Activated naive CD4-positive, alpha-beta T cell treated with anti-CD3 and anti-CD28 coated beads for 36 hours (primary cell): ENCODE results near the gene TMEM121. TPM values are rescaled to one million over a fixed set of nuclear protein-coding genes. Genes with fewer than 3 reads are reported as not detected.

Experiments
- CTCF ChIA-PET: fragments of 350-600 bp; sonication (Branson Sonifier 250); formaldehyde crosslinking; loops from one replicate; lab custom pipeline; 2021; ENCODE audit warnings: antibody characterized with exemption; lab: Charles Lee
- DNase-seq: peaks from one replicate; pipeline ENCODE4 v3.0.0-alpha.2; 2020
- H3K27ac Mint-ChIP-seq: one replicate; pipeline ENCODE4 v1.8.0; 2021; ENCODE audit warnings: mild to moderate bottlenecking, mixed read lengths
- H3K27me3 Mint-ChIP-seq: one replicate; pipeline ENCODE4 v1.8.0; 2021; ENCODE audit warnings: low read depth, mixed read lengths
- H3K36me3 Mint-ChIP-seq: one replicate; pipeline ENCODE4 v1.8.0; 2021; ENCODE audit warnings: low read depth, mixed read lengths
- H3K4me1 Mint-ChIP-seq: one replicate; pipeline ENCODE4 v1.8.0; 2021; ENCODE audit warnings: low read depth, mixed read lengths
- H3K4me3 Mint-ChIP-seq: one replicate; pipeline ENCODE4 v1.8.0; 2021; ENCODE audit warnings: mild to moderate bottlenecking, moderate library complexity, mixed read lengths
- H3K9me3 Mint-ChIP-seq: one replicate; pipeline ENCODE4 v1.8.0; 2021; ENCODE audit warnings: mixed read lengths
- intact Hi-C: fragments of 100-400 bp; cut with micrococcal nuclease; formaldehyde crosslinking; loops from one replicate; pipeline ENCODE4 v1.15.1; 2023
- total RNA-seq, 2 experiments: library from RNA; stranded (reverse); gene quantifications; one replicate each; pipeline ENCODE4 v1.2.3, GENCODE V29; 2021

TMEM121 gene
- total RNA-seq, 2 experiments from 2014 or later: 6.5 to 9.3 TPM

GRCh38 chr14:105495101-105495989, 31.0 kb upstream of the TMEM121 start:
- no peak for DNase-seq
- CTCF ChIA-PET: no interaction called here
- H3K36me3 Mint-ChIP-seq: peaks cover 4% of the 10 kb centered on the region
- no peaks in the 10 kb centered on the region for H3K27me3 Mint-ChIP-seq
- H3K4me3 Mint-ChIP-seq: no peak overlapping the region
- H3K4me1 Mint-ChIP-seq: peaks cover 5% of the 10 kb centered on the region
- intact Hi-C loops: loop anchor here (10.0 kb wide), 1 partner anchor 511 kb away; the partner anchor contains the start of gene CLBA1
- H3K9me3 Mint-ChIP-seq: no peaks in the 10 kb centered on the region
- H3K27ac Mint-ChIP-seq: no peak overlapping the region

- CTCF ChIA-PET: no interaction called here
- no peak for DNase-seq
- no peak overlapping the region for H3K4me3 Mint-ChIP-seq
- intact Hi-C loops: loop anchor here (10.0 kb wide), 1 partner anchor 511 kb away; the partner anchor contains the start of gene CLBA1
- H3K9me3 Mint-ChIP-seq: no peaks in the 10 kb centered on the region
- H3K36me3 Mint-ChIP-seq: peaks cover 4% of the 10 kb centered on the region
- H3K27ac Mint-ChIP-seq: no peak overlapping the region
- peaks cover 5% of the 10 kb centered on the region for H3K4me1 Mint-ChIP-seq
- no peaks in the 10 kb centered on the region for H3K27me3 Mint-ChIP-seq
Measured at GRCh38 chr14:105495990-105496830, 30.2 kb upstream of the TMEM121 start.

- CTCF ChIA-PET: no interaction called here
Measured at GRCh38 chr14:105496831-105497591, 29.4 kb upstream of the TMEM121 start.

GRCh38 chr14:105497671-105498429, 28.5 kb upstream of the TMEM121 start:
- Mint-ChIP-seq H3K36me3 (peaks cover 4% of the 10 kb centered on the region), H3K4me1 (no peaks in the 10 kb centered on the region), H3K27ac (no peak overlapping the region), H3K27me3 (no peaks in the 10 kb centered on the region), H3K9me3 (no peaks in the 10 kb centered on the region), H3K4me3 (no peak overlapping the region)
- DNase-seq: no peak
- intact Hi-C loops: loop anchor here (10.0 kb wide), 1 partner anchor 513 kb away; the partner anchor contains the start of gene CLBA1
- CTCF ChIA-PET: no interaction called here

More at GRCh38 chr14:105496831-105497591, 29.4 kb upstream of the TMEM121 start:
- DNase-seq: no peak
- Mint-ChIP-seq H3K27ac (no peak overlapping the region), H3K27me3 (no peaks in the 10 kb centered on the region), H3K4me1 (peaks cover 1% of the 10 kb centered on the region), H3K4me3 (no peak overlapping the region), H3K36me3 (peaks cover 4% of the 10 kb centered on the region), H3K9me3 (no peaks in the 10 kb centered on the region)
- intact Hi-C loops: loop anchor here (10.0 kb wide), 1 partner anchor 512 kb away; the partner anchor contains the start of gene CLBA1

- Mint-ChIP-seq H3K9me3 (no peaks in the 10 kb centered on the region), H3K36me3 (no peaks in the 10 kb centered on the region), H3K4me3 (no peak overlapping the region), H3K27me3 (no peaks in the 10 kb centered on the region), H3K4me1 (no peaks in the 10 kb centered on the region), H3K27ac (no peak overlapping the region)
- no peak for DNase-seq
- intact Hi-C loops: loop anchor here (10.0 kb wide), 1 partner anchor 514 kb away; the partner anchor contains the start of gene CLBA1
- CTCF ChIA-PET: no interaction called here
Measured at GRCh38 chr14:105498430-105499255, 27.7 kb upstream of the TMEM121 start.

GRCh38 chr14:105499256-105500035, 26.9 kb upstream of the TMEM121 start:
- no peaks in the 10 kb centered on the region for H3K9me3 Mint-ChIP-seq
- no peak for DNase-seq
- CTCF ChIA-PET: no interaction called here
- intact Hi-C loops: loop anchor here (10.0 kb wide), 1 partner anchor 515 kb away; the partner anchor contains the start of gene CLBA1
- H3K27me3 Mint-ChIP-seq: no peaks in the 10 kb centered on the region
- no peak overlapping the region for H3K4me3 Mint-ChIP-seq
- no peak overlapping the region for H3K27ac Mint-ChIP-seq
- no peaks in the 10 kb centered on the region for H3K4me1 Mint-ChIP-seq
- no peaks in the 10 kb centered on the region for H3K36me3 Mint-ChIP-seq

- CTCF ChIA-PET: no interaction called here
- intact Hi-C loops: no loop called here
- no peaks in the 10 kb centered on the region for H3K9me3 Mint-ChIP-seq
- H3K4me1 Mint-ChIP-seq: no peaks in the 10 kb centered on the region
- DNase-seq: no peak
- no peaks in the 10 kb centered on the region for H3K27me3 Mint-ChIP-seq
- H3K27ac Mint-ChIP-seq: no peak overlapping the region
- no peak overlapping the region for H3K4me3 Mint-ChIP-seq
- H3K36me3 Mint-ChIP-seq: no peaks in the 10 kb centered on the region
Measured at GRCh38 chr14:105500036-105500725, 26.2 kb upstream of the TMEM121 start.

- H3K27me3 Mint-ChIP-seq: no peaks in the 10 kb centered on the region
- intact Hi-C loops: no loop called here
- H3K4me1 Mint-ChIP-seq: no peaks in the 10 kb centered on the region
- H3K4me3 Mint-ChIP-seq: no peak overlapping the region
- CTCF ChIA-PET: no interaction called here
- H3K9me3 Mint-ChIP-seq: no peaks in the 10 kb centered on the region
- H3K36me3 Mint-ChIP-seq: no peaks in the 10 kb centered on the region
- no peak overlapping the region for H3K27ac Mint-ChIP-seq
- no peak for DNase-seq
Measured at GRCh38 chr14:105500726-105501101, 25.7 kb upstream of the TMEM121 start.

GRCh38 chr14:105501504-105502291, 24.7 kb upstream of the TMEM121 start:
- Mint-ChIP-seq H3K27me3 (no peaks in the 10 kb centered on the region), H3K27ac (no peak overlapping the region), H3K9me3 (no peaks in the 10 kb centered on the region), H3K36me3 (no peaks in the 10 kb centered on the region), H3K4me3 (no peak overlapping the region), H3K4me1 (no peaks in the 10 kb centered on the region)
- CTCF ChIA-PET: no interaction called here
- intact Hi-C loops: no loop called here
- no peak for DNase-seq
